Esophagus (tissue), 2 donors: ENCODE results near the gene TMEM272. TPM values are rescaled to one million over a fixed set of nuclear protein-coding genes. Genes with fewer than 3 reads are reported as not detected.

Source experiments
- H3K27ac ChIP-seq, 2 donors: one replicate each; pipeline ENCODE4 v1.5.1; 2013; ENCODE audit warnings: low read depth in 2 of 2, mild to moderate bottlenecking in 2 of 2, inconsistent platforms in 1 of 2, low read length in 1 of 2, moderate library complexity in 1 of 2
- H3K27me3 ChIP-seq, 2 donors: one replicate each; pipeline ENCODE4 v1.6.1; 2013; ENCODE audit warnings: low read length in 2 of 2, control low read depth in 1 of 2, mild to moderate bottlenecking in 1 of 2; ENCODE audit not compliant: insufficient read depth in 2 of 2, control insufficient read depth in 1 of 2
- H3K36me3 ChIP-seq, 2 donors: one replicate each; pipeline ENCODE4 v1.6.1; 2013; ENCODE audit warnings: low read length in 1 of 2; ENCODE audit not compliant: control insufficient read depth in 2 of 2, insufficient read depth in 2 of 2
- H3K4me1 ChIP-seq, 2 donors: one replicate each; pipeline ENCODE4 v1.6.1; 2013; ENCODE audit warnings: low read length in 1 of 2; ENCODE audit not compliant: control insufficient read depth in 2 of 2, insufficient read depth in 2 of 2
- H3K4me3 ChIP-seq, 2 donors: one replicate each; pipeline ENCODE4 v1.5.1; 2013; ENCODE audit warnings: low read length in 2 of 2, mild to moderate bottlenecking in 2 of 2, low read depth in 1 of 2, moderate library complexity in 1 of 2
- H3K9me3 ChIP-seq, 2 donors: one replicate each; pipeline ENCODE4 v1.6.1; 2013; ENCODE audit warnings: mild to moderate bottlenecking in 2 of 2, low read depth in 1 of 2, low read length in 1 of 2, moderate library complexity in 1 of 2; ENCODE audit not compliant: control insufficient read depth in 2 of 2, insufficient read depth in 1 of 2
- WGBS, 2 donors: extraction: QIAGEN DNeasy Blood & Tissue Kit; methylation state at CpG; one replicate each; pipeline ENCODE4 v1.1.7; 2013; 5-methylcytosine and 5-hydroxymethylcytosine counted together
- polyA plus RNA-seq, 2 donors: library from polyadenylated mRNA; stranded (reverse); fragments of 200-250 nt; gene quantifications; one replicate each; pipeline ENCODE4 v1.2.3, GENCODE V29; 2013
- donor health status: healthy with polysubstance abuse.
- donor health status: Bipolar disorder and iron deficiency.

The TMEM272 gene
- polyA plus RNA-seq, 2 donors = not detected

GRCh38 chr13:51821606-51822005 lies 23.4 kb downstream of the TMEM272 start:
- Histone ChIP-seq H3K27ac (no peak overlapping the region), H3K9me3 (no peaks in the 10 kb centered on the region), H3K27me3 (no peaks in the 10 kb centered on the region), H3K4me3 (no peak overlapping the region), H3K4me1 (peaks cover 0 to 5% of the 10 kb centered on the region in 2 donors), H3K36me3 (no peaks in the 10 kb centered on the region)
- 45 to 64% methylated on average over 2 of the region's 2 CpGs for WGBS, 2 donors

DNA sequence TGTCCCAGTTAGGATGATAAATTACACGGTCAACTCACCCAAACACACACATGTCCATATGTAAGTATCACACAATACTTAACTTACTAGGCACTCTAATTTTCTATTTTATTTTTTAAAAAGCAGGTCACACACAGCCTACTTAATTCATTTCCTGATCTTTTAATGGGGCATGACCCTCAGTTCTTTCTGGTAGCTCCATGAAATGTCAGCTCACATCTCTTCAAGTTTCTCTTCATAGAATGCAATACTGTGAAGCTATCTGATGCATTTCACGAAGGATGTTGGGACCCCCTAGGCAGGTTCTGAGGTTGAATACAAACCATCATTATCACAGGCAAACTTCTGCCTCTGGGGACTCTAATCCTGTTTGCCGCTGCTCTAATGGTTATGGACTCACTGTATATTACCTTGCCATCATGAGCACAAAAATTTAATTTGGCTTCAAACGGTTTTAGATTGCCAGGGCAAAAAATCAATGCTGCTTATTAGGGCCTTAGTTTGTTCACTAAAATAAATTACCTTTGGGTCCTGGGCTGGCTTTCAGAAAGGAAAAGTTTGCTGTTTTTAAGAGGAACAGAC lies 24.9 kb downstream of the TMEM272 start:
- Histone ChIP-seq H3K4me3 (no peak overlapping the region), H3K36me3 (no peaks in the 10 kb centered on the region), H3K4me1 (peaks cover 0 to 7% of the 10 kb centered on the region in 2 donors), H3K27me3 (no peaks in the 10 kb centered on the region), H3K9me3 (no peaks in the 10 kb centered on the region), H3K27ac (no peak overlapping the region)
- WGBS, 2 donors = 80 to 83% methylated on average over 4 of the region's 4 CpGs

DNA sequence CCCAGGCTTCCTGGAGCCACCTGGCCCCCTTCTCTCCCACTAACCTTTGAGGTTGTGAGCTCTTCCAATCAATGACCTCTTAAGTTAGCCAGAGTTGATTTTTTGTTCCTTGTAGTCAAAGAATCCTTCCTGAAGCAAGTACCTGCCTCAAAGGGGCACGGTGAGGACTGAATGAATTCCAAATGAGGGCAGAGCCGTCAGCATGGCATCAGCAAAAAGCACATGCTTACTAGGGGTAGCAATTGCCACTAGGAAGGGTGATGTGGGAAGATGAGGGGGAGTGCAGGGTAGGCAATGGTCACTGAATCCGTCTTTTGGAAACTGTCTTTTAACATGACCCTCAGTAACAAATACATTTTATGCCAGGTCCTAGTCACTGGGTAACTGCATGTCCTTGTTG lies 25.4 kb downstream of the TMEM272 start:
- Histone ChIP-seq H3K4me3 (no peak overlapping the region), H3K9me3 (no peaks in the 10 kb centered on the region), H3K4me1 (peaks cover 3 to 10% of the 10 kb centered on the region in 2 donors), H3K27me3 (no peaks in the 10 kb centered on the region), H3K27ac (no peak overlapping the region), H3K36me3 (no peaks in the 10 kb centered on the region)
- WGBS, 2 donors = 82 to 85% methylated on average over 3 of the region's 3 CpGs

- Histone ChIP-seq H3K27me3 (no peaks in the 10 kb centered on the region), H3K4me3 (no peak overlapping the region), H3K4me1 (peaks cover 3 to 10% of the 10 kb centered on the region in 2 donors), H3K36me3 (no peaks in the 10 kb centered on the region), H3K27ac (no peak overlapping the region), H3K9me3 (no peaks in the 10 kb centered on the region)
- 61 to 65% methylated on average over 9 of the region's 9 CpGs for WGBS, 2 donors
These were observed 26.0 kb downstream of the TMEM272 start for GRCh38 chr13:51818781-51819511.

DNA sequence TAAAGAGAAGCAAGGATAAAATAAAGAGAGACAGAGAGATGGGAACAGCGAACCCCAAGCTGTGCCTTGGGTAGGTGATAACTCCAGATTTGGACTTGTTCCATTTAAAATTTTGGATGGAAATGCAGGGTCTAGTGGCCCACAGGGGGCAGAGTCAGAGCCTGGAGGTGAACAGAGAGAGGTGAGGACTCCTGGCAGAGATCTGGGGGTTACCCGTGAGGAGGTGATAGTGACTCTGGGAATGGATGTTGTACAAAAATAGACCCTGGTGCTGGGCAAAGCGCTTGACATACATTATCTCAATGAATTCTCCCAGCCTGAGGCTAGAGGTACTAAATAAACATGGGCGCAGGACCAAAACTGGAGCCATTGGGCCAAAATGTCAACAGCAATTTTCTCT lies 26.7 kb downstream of the TMEM272 start:
- no peaks in the 10 kb centered on the region for H3K9me3 ChIP-seq
- WGBS, 2 donors = 91 to 93% methylated on average over 4 of the region's 4 CpGs
- no peaks in the 10 kb centered on the region for H3K27me3 ChIP-seq
- H3K4me3 ChIP-seq = no peak overlapping the region
- H3K4me1 ChIP-seq = peaks cover 3 to 10% of the 10 kb centered on the region in 2 donors
- no peak overlapping the region for H3K27ac ChIP-seq
- H3K36me3 ChIP-seq = no peaks in the 10 kb centered on the region

GRCh38 chr13:51817717-51818116 lies 27.3 kb downstream of the TMEM272 start:
- H3K27me3 ChIP-seq = no peaks in the 10 kb centered on the region
- H3K4me3 ChIP-seq = no peak overlapping the region
- 83 to 86% methylated on average over 8 of the region's 8 CpGs for WGBS, 2 donors
- H3K27ac ChIP-seq = no peak overlapping the region
- H3K4me1 ChIP-seq = peaks cover 3 to 10% of the 10 kb centered on the region in 2 donors
- H3K9me3 ChIP-seq = no peaks in the 10 kb centered on the region
- H3K36me3 ChIP-seq = no peaks in the 10 kb centered on the region

- Histone ChIP-seq H3K27ac (no peak overlapping the region), H3K4me3 (no peak overlapping the region), H3K4me1 (peaks cover 4 to 10% of the 10 kb centered on the region in 2 donors), H3K9me3 (no peaks in the 10 kb centered on the region), H3K27me3 (no peaks in the 10 kb centered on the region), H3K36me3 (no peaks in the 10 kb centered on the region)
- 51 to 64% methylated on average over 19 of the region's 19 CpGs for whole genome bisulfite sequencing, 2 donors
These were observed 28.2 kb downstream of the TMEM272 start for GRCh38 chr13:51816604-51817249.

DNA sequence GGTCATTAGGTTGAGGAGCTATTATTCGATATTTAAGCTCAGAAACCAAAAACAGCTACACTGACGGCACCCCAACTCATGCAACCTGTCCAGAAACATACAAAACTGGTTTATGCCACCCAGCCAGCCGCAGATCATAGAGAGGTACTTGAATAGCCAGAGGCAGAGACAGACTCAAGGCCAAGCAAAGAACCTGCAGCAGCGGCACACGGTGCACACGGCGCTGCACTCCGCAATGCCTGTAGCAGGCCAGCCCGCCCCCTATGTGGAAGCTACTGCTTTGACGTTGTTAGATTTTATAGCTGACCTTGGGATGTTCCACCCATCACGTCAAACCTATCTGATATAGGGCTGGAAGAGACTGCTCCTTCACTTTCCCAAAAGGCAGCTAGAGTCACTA lies 29.1 kb downstream of the TMEM272 start:
- Histone ChIP-seq H3K4me1 (peaks cover 5 to 10% of the 10 kb centered on the region in 2 donors), H3K27ac (no peak overlapping the region), H3K4me3 (no peak overlapping the region), H3K36me3 (no peaks in the 10 kb centered on the region), H3K9me3 (no peaks in the 10 kb centered on the region), H3K27me3 (no peaks in the 10 kb centered on the region)
- 53 to 65% methylated on average over 11 of the region's 11 CpGs for whole genome bisulfite sequencing, 2 donors

- peaks cover 5 to 10% of the 10 kb centered on the region in 2 donors for H3K4me1 ChIP-seq
- no peaks in the 10 kb centered on the region for H3K27me3 ChIP-seq
- no peak overlapping the region for H3K27ac ChIP-seq
- WGBS, 2 donors = 21 to 22% methylated on average over 13 of the region's 13 CpGs
- H3K36me3 ChIP-seq = no peaks in the 10 kb centered on the region
- no peaks in the 10 kb centered on the region for H3K9me3 ChIP-seq
- no peak overlapping the region for H3K4me3 ChIP-seq
These were observed 29.9 kb downstream of the TMEM272 start for GRCh38 chr13:51814825-51815650.
